ENCODE data around the gene BROX. TPM values are rescaled to one million over a fixed set of nuclear protein-coding genes. Genes with fewer than 3 reads are reported as not detected.

BROX gene
- total and polyA plus RNA-seq, 7 donors: 22.0 to 61.7 (median 38.2) TPM

DNA sequence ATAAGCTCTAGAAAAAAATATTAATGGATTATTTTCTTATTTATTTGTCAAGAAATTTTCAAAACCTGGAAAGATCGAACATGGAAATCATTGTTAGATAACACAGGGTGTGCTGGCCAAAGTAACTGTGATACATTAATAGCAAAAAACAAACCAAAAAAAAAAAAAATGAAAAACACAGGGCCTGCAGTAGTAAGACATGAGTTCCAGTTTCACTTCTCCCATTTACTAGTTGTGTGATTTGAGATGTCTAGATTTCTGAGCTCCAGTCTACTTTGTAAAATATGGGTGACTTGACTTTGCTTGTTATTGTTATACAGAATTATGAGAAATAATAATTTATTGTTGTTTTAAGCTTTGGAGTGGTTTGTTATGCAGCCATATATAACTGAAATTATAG is 38.3 kb downstream of the BROX start:
- WGBS, 2 donors: 82 to 96% methylated on average over 1 of the region's 1 CpG
- peaks cover 0 to 11% (median 10%) of the 10 kb centered on the region in 4 donors for H3K4me1 ChIP-seq
- no peaks in the 10 kb centered on the region for H3K9me3 ChIP-seq
- intact Hi-C loops (cut with DNase I): loop anchor here (10.0 kb wide), 1 partner anchor 184 kb away; no protein-coding TSS in a partner anchor
- H3K27me3 ChIP-seq: no peaks in the 10 kb centered on the region
- TF ChIP-seq CTCF (IDR thresholded peaks at IDR 0.05): no peak
- no peak for TF ChIP-seq POLR2A (IDR thresholded peaks at IDR 0.05)
- TF ChIP-seq EP300 (IDR thresholded peaks at IDR 0.05): no peak
- TF ChIP-seq POLR2AphosphoS5 (IDR thresholded peaks at IDR 0.05): no peak
- no peak overlapping the region for H3K4me3 ChIP-seq
- no peak overlapping the region for H3K27ac ChIP-seq
- no peak for DNase-seq
- H3K36me3 ChIP-seq: no peaks in the 10 kb centered on the region

DNA sequence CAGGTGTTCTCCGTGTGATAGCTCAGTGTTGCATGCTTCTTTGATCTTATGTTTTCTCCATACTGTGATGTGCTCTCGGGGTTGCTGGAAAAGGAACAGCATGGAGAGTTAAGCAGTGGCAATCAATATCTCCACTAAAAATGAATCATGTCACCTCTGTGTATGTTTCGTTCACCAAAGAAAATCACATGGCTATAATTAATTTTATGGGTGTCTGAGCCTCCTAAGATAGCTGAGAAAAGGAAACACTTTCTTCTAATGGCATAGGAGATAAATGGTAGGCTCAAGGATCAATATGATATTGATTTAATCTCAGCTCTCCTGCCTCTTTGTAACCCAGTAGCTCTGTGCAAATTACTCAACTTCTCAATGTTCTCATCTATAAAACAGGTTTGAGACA is 38.9 kb downstream of the BROX start:
- no peak overlapping the region for H3K27ac ChIP-seq
- WGBS, 2 donors: 83 to 84% methylated on average over 3 of the region's 3 CpGs
- H3K9me3 ChIP-seq: no peaks in the 10 kb centered on the region
- H3K36me3 ChIP-seq: no peaks in the 10 kb centered on the region
- intact Hi-C loops (cut with DNase I): loop anchor here (10.0 kb wide), 1 partner anchor 184 kb away; no protein-coding TSS in a partner anchor
- H3K4me3 ChIP-seq: no peak overlapping the region
- no peak for DNase-seq
- H3K4me1 ChIP-seq: peaks cover 0 to 17% (median 10%) of the 10 kb centered on the region in 4 donors
- no peaks in the 10 kb centered on the region for H3K27me3 ChIP-seq
- TF ChIP-seq CTCF (IDR thresholded peaks at IDR 0.05) (no peak), POLR2A (IDR thresholded peaks at IDR 0.05) (no peak)

GRCh38 chr1:222754366-222755139 is 42.2 kb downstream of the BROX start:
- H3K27me3 ChIP-seq: no peaks in the 10 kb centered on the region
- no peak overlapping the region for H3K4me3 ChIP-seq
- H3K36me3 ChIP-seq: no peaks in the 10 kb centered on the region
- WGBS, 2 donors: 78 to 89% methylated on average over 10 of the region's 10 CpGs
- peak; percentile 88 for DNase-seq
- H3K9me3 ChIP-seq: no peaks in the 10 kb centered on the region
- TF ChIP-seq EP300 (IDR thresholded peaks at IDR 0.05): peak in 1 of 4 donors; percentile 28
- no peak for TF ChIP-seq CTCF (IDR thresholded peaks at IDR 0.05)
- peak in 3 of 4 donors; percentile 7 to 59 (median 12) for TF ChIP-seq POLR2AphosphoS5 (IDR thresholded peaks at IDR 0.05)
- H3K4me1 ChIP-seq: peaks cover 0 to 45% (median 32%) of the 10 kb centered on the region in 4 donors
- intact Hi-C loops (cut with DNase I): loop anchor here (2.0 to 10.0 kb wide), 4 partner anchors 14 to 218 kb away; partner anchors contain the start of gene DISP1
- H3K27ac ChIP-seq: peak overlapping the region in 3 of 4 donors; percentile 79 to 89 (median 89)

GRCh38 chr1:222757646-222758268 is 45.4 kb downstream of the BROX start:
- Histone ChIP-seq H3K4me1 (peaks cover 0 to 54% (median 39%) of the 10 kb centered on the region in 4 donors), H3K4me3 (no peak overlapping the region), H3K27ac (peak overlapping the region; percentile 9 to 89 (median 84)), H3K27me3 (no peaks in the 10 kb centered on the region), H3K9me3 (no peaks in the 10 kb centered on the region), H3K36me3 (no peaks in the 10 kb centered on the region)
- peak; percentile 94 for DNase-seq
- TF ChIP-seq POLR2AphosphoS5 (IDR thresholded peaks at IDR 0.05) (peak; percentile 97 to 99 (median 98)), EP300 (IDR thresholded peaks at IDR 0.05) (peak; percentile 98 to 100 (median 99)), CTCF (IDR thresholded peaks at IDR 0.05) (no peak)
- intact Hi-C loops (cut with DNase I): loop anchor here (2.0 to 10.0 kb wide), 4 partner anchors 60 to 327 kb away; partner anchors contain the start of gene DISP1
- WGBS, 2 donors: 77 to 79% methylated on average over 10 of the region's 10 CpGs

Measured in sigmoid colon (tissue), 7 donors.